HG02588 (cell line): ENCODE measurements around the gene TCP10L.

Experiments used
- ATAC-seq: cut with Tn5 transposase; IDR thresholded peaks from one replicate; pipeline ENCODE4 v1.9.1; 2021; ENCODE audit warnings: mild to moderate bottlenecking, moderate library complexity; ENCODE audit not compliant: unreplicated experiment

TCP10L gene

GRCh38 chr21:32525282-32525681 lies 60.0 kb downstream of the TCP10L start:
- ATAC-seq, result no peak

- no peak for ATAC-seq
Observed at GRCh38 chr21:32523988-32524719, 61.2 kb downstream of the TCP10L start.
